Pancreas (tissue), 10 donors: ENCODE data around the gene PRKCH. TPM values are rescaled to one million over a fixed set of nuclear protein-coding genes. Genes with fewer than 3 reads are reported as not detected.

Experiments used
- ATAC-seq, 4 donors: fragments of 200-7000 bp; cut with Tn5 transposase; one replicate each; pipeline versions ENCODE4 v1.8.0 to v1.9.1; 2020; ENCODE audit warnings: mild to moderate bottlenecking in 4 of 4, moderate library complexity in 4 of 4
- DNase-seq, 6 donors: peaks; one replicate each; pipeline ENCODE4 v3.0.0-alpha.2; 2020
- FAIRE-seq: peaks from 2 replicates; lab custom pipeline; 2012; peaks lifted over from hg19 to GRCh38; lab: Jason Lieb, UNC
- H3K27ac ChIP-seq, 4 donors: fragments of 200-600 bp; sonication (generic); 1 replicate in 3 of 4; 2 replicates in 1 of 4; pipeline versions ENCODE4 v1.5.0 to v1.8.0; 2020
- H3K27me3 ChIP-seq, 4 donors: fragments of 200-600 bp; one replicate each; pipeline ENCODE4 v1.8.0; 2021
- H3K36me3 ChIP-seq, 3 donors: fragments of 200-600 bp; sonication (generic) in 1 of 3; one replicate each; pipeline versions ENCODE4 v1.5.0 to v1.8.0; 2020 to 2021
- H3K4me1 ChIP-seq, 3 donors: fragments of 200-600 bp; one replicate each; pipeline ENCODE4 v1.8.0; 2021
- H3K4me3 ChIP-seq, 4 donors: fragments of 200-600 bp; sonication (generic) in 2 of 4; one replicate each; pipeline versions ENCODE4 v1.5.0 to v1.8.0; 2020 to 2021
- H3K9me3 ChIP-seq, 4 donors: fragments of 200-600 bp; one replicate each; pipeline ENCODE4 v1.8.0; 2021
- WGBS, 2 donors: extraction: QIAGEN DNeasy Blood & Tissue Kit; methylation state at CpG; one replicate each; pipeline ENCODE4 v1.1.7; 2013; 5-methylcytosine and 5-hydroxymethylcytosine counted together
- intact Hi-C, 3 donors: fragments of 100-400 bp; cut with DNase I; formaldehyde crosslinking; loops; one replicate each; pipeline versions ENCODE4 v1.11.1 to v1.14.2; 2022
- polyA plus RNA-seq, 2 donors: library from polyadenylated mRNA; stranded (reverse); fragments of 200-250 nt; gene quantifications; one replicate each; pipeline ENCODE4 v1.2.3, GENCODE V29; 2013
- total RNA-seq, 6 donors: library from RNA; stranded (reverse); fragmentation: NEBNext Ultra II Directional in 4 of 6; extraction: Animal tissue kit (Norgen Biotek cat#: 25700) in 4 of 6; gene quantifications; one replicate each; pipeline versions ENCODE4 v1.2.1 to v1.2.4, GENCODE V29; 2021 to 2023
- TF ChIP-seq, protein P1 (sequence below), 4 donors: fragments of 200-600 bp; sonication (generic) in 3 of 4; IDR thresholded peaks; one replicate each; pipeline versions ENCODE4 v1.5.0 to v1.8.0; 2021; ENCODE audit warnings: antibody characterized with exemption in 4 of 4
- donor health status: healthy with polysubstance abuse.
- donor health status: DM: no; HTN: no; CAD: no; lungs with moderate emphysema.
- donor health status: DM: no; HTN: no; CAD: no.
- donor health status: control.
- donor health status: control.
- donor health status: Bipolar disorder and iron deficiency.
- donor health status: DM: yes; HTN: yes; CAD: no.
- donor health status: DM: no; HTN: no; CAD: no.
- donor health status: DM: no; HTN: no; CAD: no.
- donor health status: DM: yes; HTN: yes; CAD: no.

PRKCH gene
- total and polyA plus RNA-seq, 8 donors = 3.6 to 16.9 (median 8.9) TPM

DNA sequence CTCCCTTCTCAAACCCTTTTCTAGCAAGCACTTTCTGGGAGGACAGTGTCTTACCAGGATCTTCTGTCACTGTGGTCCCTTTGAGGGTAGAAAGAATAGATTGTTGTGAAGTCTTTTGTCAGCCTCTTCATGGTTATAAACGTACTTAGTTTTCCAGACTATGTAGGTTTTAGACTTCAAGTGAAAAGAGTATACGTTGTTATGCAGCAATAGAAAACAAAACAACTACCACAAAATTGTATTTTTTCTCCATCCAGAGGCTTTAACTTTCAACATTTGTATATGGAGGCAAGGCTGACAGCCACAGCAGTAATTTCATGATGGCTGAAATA lies 23.7 kb downstream of the PRKCH start:
- intact Hi-C loops = no loop called here
- FAIRE-seq (no peak), DNase-seq (no peak), ATAC-seq (no peak)
- Histone ChIP-seq H3K4me3 (no peak overlapping the region), H3K36me3 (no peaks in the 10 kb centered on the region), H3K27ac (no peak overlapping the region), H3K27me3 (no peaks in the 10 kb centered on the region), H3K4me1 (no peaks in the 10 kb centered on the region), H3K9me3 (no peaks in the 10 kb centered on the region)
- TF ChIP-seq, protein P1, sequence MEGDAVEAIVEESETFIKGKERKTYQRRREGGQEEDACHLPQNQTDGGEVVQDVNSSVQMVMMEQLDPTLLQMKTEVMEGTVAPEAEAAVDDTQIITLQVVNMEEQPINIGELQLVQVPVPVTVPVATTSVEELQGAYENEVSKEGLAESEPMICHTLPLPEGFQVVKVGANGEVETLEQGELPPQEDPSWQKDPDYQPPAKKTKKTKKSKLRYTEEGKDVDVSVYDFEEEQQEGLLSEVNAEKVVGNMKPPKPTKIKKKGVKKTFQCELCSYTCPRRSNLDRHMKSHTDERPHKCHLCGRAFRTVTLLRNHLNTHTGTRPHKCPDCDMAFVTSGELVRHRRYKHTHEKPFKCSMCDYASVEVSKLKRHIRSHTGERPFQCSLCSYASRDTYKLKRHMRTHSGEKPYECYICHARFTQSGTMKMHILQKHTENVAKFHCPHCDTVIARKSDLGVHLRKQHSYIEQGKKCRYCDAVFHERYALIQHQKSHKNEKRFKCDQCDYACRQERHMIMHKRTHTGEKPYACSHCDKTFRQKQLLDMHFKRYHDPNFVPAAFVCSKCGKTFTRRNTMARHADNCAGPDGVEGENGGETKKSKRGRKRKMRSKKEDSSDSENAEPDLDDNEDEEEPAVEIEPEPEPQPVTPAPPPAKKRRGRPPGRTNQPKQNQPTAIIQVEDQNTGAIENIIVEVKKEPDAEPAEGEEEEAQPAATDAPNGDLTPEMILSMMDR (IDR thresholded peaks at IDR 0.05) = no peak
- WGBS, 2 donors = 83 to 85% methylated on average over 2 of the region's 2 CpGs

DNA sequence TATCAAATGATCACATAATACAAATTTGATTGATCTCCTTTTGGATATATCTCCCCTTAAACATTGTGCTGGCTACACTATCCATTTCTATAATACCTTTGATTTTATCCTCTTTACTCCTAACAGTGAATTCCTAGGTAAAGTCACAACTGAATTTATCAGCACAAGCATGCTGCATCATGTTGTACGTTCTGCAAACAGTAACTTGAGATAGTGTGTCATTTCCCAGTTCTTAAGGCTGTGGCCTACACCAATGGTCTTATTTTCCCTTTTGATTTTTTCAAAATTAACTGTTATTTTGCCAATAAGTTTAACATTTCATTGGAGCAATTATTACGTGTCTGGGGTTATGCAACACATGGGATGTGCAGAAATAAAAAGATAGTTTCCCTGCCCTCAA lies 24.8 kb downstream of the PRKCH start:
- Histone ChIP-seq H3K9me3 (no peaks in the 10 kb centered on the region), H3K4me1 (no peaks in the 10 kb centered on the region), H3K36me3 (no peaks in the 10 kb centered on the region), H3K4me3 (no peak overlapping the region), H3K27me3 (no peaks in the 10 kb centered on the region), H3K27ac (no peak overlapping the region)
- intact Hi-C loops = no loop called here
- TF ChIP-seq, protein P1 (IDR thresholded peaks at IDR 0.05) = no peak
- 58 to 65% methylated on average over 2 of the region's 2 CpGs for WGBS, 2 donors
- ATAC-seq (no peak), FAIRE-seq (no peak), DNase-seq (no peak)

DNA sequence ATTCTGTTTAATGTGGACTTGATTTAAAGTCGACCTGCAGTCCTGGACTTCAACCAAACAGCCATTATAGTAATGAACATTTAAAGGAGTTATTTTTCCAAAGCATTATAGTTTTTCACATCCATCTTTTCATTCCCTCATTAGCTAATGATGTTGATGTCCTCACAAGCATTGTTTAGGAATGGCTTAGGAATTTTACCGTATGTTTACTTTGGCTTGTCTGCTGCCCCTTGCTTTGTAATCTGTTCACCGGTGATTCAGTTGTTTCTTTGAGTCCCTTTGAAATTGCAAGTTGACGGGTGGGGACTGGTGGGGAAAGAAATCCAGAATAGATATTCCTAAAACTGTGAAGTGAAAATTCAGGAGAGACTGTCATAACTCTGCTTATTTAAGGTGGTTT lies 25.4 kb downstream of the PRKCH start:
- H3K36me3 ChIP-seq = no peaks in the 10 kb centered on the region
- no peaks in the 10 kb centered on the region for H3K27me3 ChIP-seq
- FAIRE-seq = no peak
- H3K9me3 ChIP-seq = no peaks in the 10 kb centered on the region
- intact Hi-C loops = no loop called here
- TF ChIP-seq, protein P1 (IDR thresholded peaks at IDR 0.05) = no peak
- H3K4me1 ChIP-seq = no peaks in the 10 kb centered on the region
- no peak for ATAC-seq
- no peak for DNase-seq
- 72 to 76% methylated on average over 4 of the region's 4 CpGs for WGBS, 2 donors
- no peak overlapping the region for H3K27ac ChIP-seq
- no peak overlapping the region for H3K4me3 ChIP-seq

DNA sequence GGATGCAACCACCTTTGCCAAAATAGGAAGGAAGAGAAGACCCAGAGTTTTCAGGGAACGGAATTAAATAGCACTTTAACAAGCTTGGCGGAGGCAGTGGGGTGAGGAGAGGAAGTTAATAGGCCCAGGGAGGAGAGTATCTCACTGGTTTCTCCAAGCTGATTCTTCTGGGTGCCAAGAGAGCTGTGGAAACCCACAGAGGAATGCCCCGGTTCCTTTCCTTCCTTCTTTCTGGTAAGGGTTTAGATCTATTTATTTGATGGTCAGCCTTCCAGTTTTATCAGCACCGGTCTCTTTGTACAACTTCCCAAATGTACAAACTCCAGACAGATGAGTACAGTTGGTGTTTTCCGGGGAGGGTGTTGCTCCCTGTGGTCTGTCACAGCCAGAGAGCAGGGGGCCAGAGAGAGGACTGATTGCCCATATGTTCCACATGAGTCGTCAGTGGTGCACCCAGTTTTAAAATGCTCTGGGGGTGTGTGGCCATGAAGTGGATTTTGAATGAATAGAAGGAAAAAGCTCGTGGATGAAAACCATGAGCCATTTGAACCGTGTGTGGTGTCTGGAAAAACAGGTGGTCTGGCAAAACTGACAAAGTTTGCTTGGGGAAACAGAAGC lies 26.6 kb downstream of the PRKCH start:
- no peaks in the 10 kb centered on the region for H3K36me3 ChIP-seq
- no peak for FAIRE-seq
- H3K27ac ChIP-seq = no peak overlapping the region
- H3K27me3 ChIP-seq = no peaks in the 10 kb centered on the region
- WGBS, 2 donors = 82 to 83% methylated on average over 8 of the region's 8 CpGs
- intact Hi-C loops = no loop called here
- no peaks in the 10 kb centered on the region for H3K9me3 ChIP-seq
- ATAC-seq = peak in 1 of 4 donors; percentile 55
- H3K4me3 ChIP-seq = no peak overlapping the region
- no peaks in the 10 kb centered on the region for H3K4me1 ChIP-seq
- TF ChIP-seq, protein P1 (IDR thresholded peaks at IDR 0.05) = no peak
- DNase-seq = no peak

DNA sequence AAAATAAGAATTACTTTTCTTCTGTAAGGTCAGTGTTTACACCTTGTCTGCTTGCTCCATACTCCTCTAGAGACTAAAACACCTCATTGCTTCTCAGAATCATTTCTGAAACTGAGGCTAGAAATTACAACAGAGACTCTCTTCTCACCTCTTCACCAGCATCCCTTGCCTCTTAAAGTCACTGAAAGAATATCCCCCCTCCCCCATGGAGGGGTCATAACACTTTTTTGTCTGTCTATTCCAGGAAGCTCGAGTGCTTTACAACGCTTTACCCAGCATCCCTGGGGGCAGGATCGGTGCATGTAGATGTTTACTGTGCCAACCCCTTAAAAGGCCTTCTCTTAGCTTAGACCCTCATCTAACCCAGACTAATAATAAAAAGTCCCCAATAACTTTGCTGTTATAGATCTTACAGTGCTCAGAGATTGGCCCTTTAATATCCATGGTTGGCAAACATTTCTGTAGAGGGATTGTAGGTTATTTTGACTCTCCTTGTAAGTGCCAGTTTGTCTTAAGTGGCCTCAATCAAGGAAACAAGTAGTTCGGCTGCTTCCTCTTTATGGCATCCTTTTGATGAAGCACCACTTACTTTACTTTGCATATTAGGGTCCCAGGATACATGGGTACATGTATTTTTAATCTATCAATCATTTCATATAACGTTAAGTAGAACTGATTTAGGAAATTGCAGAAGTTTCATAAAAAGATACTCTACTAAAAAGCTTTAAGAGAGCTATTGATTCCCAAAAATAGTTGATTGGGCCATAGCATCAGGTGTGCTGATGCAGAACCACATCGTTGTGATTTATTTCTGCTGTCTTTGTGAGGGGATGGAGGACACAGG lies 29.3 kb downstream of the PRKCH start:
- Histone ChIP-seq H3K36me3 (no peaks in the 10 kb centered on the region), H3K9me3 (no peaks in the 10 kb centered on the region), H3K4me1 (no peaks in the 10 kb centered on the region), H3K27me3 (no peaks in the 10 kb centered on the region), H3K4me3 (no peak overlapping the region), H3K27ac (no peak overlapping the region)
- WGBS, 2 donors = 81 to 84% methylated on average over 6 of the region's 6 CpGs
- ATAC-seq (no peak), FAIRE-seq (no peak), DNase-seq (no peak)
- TF ChIP-seq, protein P1 (IDR thresholded peaks at IDR 0.05) = no peak
- intact Hi-C loops = no loop called here
